SU-DHL-6 (cell line): ENCODE measurements around the gene ZCRB1.

Experiments used
- CTCF ChIP-seq: fragments of 200-600 bp; sonication (generic); IDR thresholded peaks from one replicate; pipeline ENCODE4 v1.5.1; 2017; ENCODE audit warnings: antibody characterized with exemption, mild to moderate bottlenecking, low read length, moderate library complexity; ENCODE audit not compliant: insufficient read depth, poor library complexity, severe bottlenecking
- EZH2phosphoT487 ChIP-seq: fragments of 200-600 bp; sonication (generic), shearing (Covaris generic); conservative IDR thresholded peaks from 2 replicates; pipeline ENCODE4 v1.6.1; 2018; ENCODE audit warnings: mild to moderate bottlenecking, antibody characterized with exemption, low read length, moderate library complexity, mixed read lengths

DNA sequence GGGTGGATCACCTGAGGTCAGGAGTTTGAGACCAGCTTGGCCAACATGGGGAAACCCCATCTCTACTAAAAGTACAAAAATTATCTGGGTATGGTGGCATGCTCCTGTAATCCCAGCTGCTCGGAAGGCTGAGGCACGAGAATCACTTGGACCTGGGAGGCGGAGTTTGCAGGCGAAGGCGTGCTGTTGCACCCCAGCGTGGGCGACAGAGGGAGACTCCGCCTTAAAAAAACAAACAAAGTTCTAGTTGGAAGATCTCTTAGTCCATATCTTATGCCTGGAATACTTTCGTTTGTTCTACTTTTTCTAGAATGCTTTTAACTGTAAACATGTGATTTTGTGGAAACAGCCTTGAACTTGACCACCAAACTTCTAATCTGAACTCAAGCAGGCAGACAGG is 38.8 kb upstream of the ZCRB1 start:
- TF ChIP-seq CTCF, result no peak
- TF ChIP-seq EZH2phosphoT487, result no peak
